Natural killer cell (primary cell): ENCODE measurements around the gene DEGS2. TPM values are rescaled to one million over a fixed set of nuclear protein-coding genes. Genes with fewer than 3 reads are reported as not detected.

Source experiments
- ATAC-seq, 3 donors: fragments of 150-1000 bp in 2 of 3; fragments of 200-7000 bp in 1 of 3; cut with Tn5 transposase; 1 replicate in 1 of 3; 2 replicates in 2 of 3; pipeline ENCODE4 v1.10.0; 2021; ENCODE audit warnings: mild to moderate bottlenecking in 2 of 3, moderate library complexity in 2 of 3
- DNase-seq, 2 donors: peaks; one replicate each; pipeline versions ENCODE4 v3.0.0 to v3.0.0-alpha.2; 2013 to 2021; ENCODE audit warnings: mixed read lengths in 1 of 2
- H3K27ac ChIP-seq: one replicate; pipeline ENCODE4 v1.5.1; 2013; ENCODE audit warnings: mild to moderate bottlenecking, low read length
- H3K27me3 ChIP-seq: one replicate; pipeline ENCODE4 v1.6.1; 2013; ENCODE audit warnings: low read length; ENCODE audit not compliant: control insufficient read depth, insufficient read depth
- H3K36me3 ChIP-seq: one replicate; pipeline ENCODE4 v1.6.1; 2013; ENCODE audit warnings: low read length; ENCODE audit not compliant: control insufficient read depth, insufficient read depth
- H3K4me1 ChIP-seq: one replicate; pipeline ENCODE4 v1.6.1; 2013; ENCODE audit warnings: low read length; ENCODE audit not compliant: control insufficient read depth, insufficient read depth
- H3K4me3 ChIP-seq: one replicate; pipeline ENCODE4 v1.5.1; 2013; ENCODE audit warnings: low read length
- H3K9me3 ChIP-seq: one replicate; pipeline ENCODE4 v1.6.1; 2013; ENCODE audit warnings: low read length; ENCODE audit not compliant: control insufficient read depth, insufficient read depth
- H3K27ac Mint-ChIP-seq, 2 donors: one replicate each; pipeline ENCODE4 v1.8.0; 2022; ENCODE audit warnings: mild to moderate bottlenecking in 2 of 2, mixed read lengths in 2 of 2, moderate library complexity in 1 of 2
- H3K27me3 Mint-ChIP-seq, 2 donors: one replicate each; pipeline ENCODE4 v1.8.0; 2022; ENCODE audit warnings: low read depth in 2 of 2, mixed read lengths in 2 of 2
- H3K36me3 Mint-ChIP-seq: one replicate; pipeline ENCODE4 v1.8.0; 2022; ENCODE audit warnings: mixed read lengths
- H3K4me1 Mint-ChIP-seq, 2 donors: one replicate each; pipeline ENCODE4 v1.8.0; 2022; ENCODE audit warnings: mixed read lengths in 2 of 2
- H3K4me3 Mint-ChIP-seq: one replicate; pipeline ENCODE4 v1.8.0; 2022; ENCODE audit warnings: mild to moderate bottlenecking, moderate library complexity, mixed read lengths
- H3K9me3 Mint-ChIP-seq, 2 donors: one replicate each; pipeline ENCODE4 v1.8.0; 2022; ENCODE audit warnings: mixed read lengths in 2 of 2
- CTCF ChIP-seq: fragments of 200-600 bp; IDR thresholded peaks from one replicate; pipeline ENCODE4 v1.8.0; 2022; ENCODE audit warnings: antibody characterized with exemption
- WGBS: methylation state at CpG from one replicate; pipeline ENCODE4 v1.1.7; 2013; ENCODE audit warnings: missing lambda C conversion rate; ENCODE audit not compliant: insufficient coverage; 5-methylcytosine and 5-hydroxymethylcytosine counted together
- intact Hi-C: fragments of 100-400 bp; cut with micrococcal nuclease; formaldehyde crosslinking; loops from one replicate; pipeline ENCODE4 v1.14.2; 2022
- total RNA-seq, 4 donors: library from RNA; stranded (reverse); fragments of 120-200 nt in 1 of 4; gene quantifications; one replicate each; pipeline versions ENCODE4 v1.2.3 to v1.2.4, GENCODE V29; 2013 to 2022

The DEGS2 gene
- total RNA-seq, 3 donors from 2014 or later (not counting 1 experiment from before 2014, with no cell fraction given) = 0.60 to 7.1 (median 4.4) TPM

DNA sequence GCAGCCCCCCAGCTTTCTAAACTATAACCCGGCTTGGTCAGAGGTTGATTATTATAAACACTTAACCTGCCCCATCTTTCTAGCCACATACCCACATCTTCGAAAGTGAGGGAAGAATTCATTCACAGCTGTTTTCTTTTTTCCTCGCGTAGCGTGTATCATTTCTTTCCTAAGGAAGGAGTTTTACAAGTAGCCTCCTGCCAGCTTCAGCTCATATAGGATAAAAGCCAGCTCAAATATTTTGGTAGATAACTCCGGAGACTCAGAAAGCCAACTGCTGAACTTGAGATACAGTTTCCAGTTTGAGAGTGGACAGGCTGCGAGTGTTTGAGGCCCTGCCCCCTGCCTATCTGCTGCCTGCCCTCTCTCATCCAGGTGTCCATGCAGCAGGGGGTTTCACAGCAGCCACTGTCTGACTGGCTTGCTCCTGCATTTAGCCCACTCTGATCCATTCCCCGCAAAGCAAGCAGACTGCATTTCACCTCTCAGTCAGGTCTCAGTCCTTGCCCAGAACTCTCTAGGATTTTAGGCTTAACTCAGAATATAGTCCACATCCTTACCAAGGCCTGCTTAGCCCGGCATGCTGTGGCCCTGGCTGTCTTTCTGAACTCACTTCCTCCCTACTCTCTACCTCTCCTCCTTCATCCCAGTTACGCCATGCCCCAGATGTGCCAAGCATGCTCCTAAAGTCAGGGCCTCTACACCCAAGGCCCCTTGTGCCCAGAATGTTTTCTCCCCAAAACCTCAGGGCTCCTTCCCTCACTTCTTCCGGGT, 47.3 kb downstream of the DEGS2 start:
- Histone ChIP-seq H3K4me3 (no peak overlapping the region), H3K36me3 (peaks cover 78% of the 10 kb centered on the region), H3K27me3 (no peaks in the 10 kb centered on the region), H3K27ac (no peak overlapping the region), H3K9me3 (no peaks in the 10 kb centered on the region), H3K4me1 (peaks cover 50% of the 10 kb centered on the region)
- no peak for DNase-seq
- Mint-ChIP-seq H3K27ac (peak overlapping the region; percentile 81 to 93), H3K27me3 (no peaks in the 10 kb centered on the region), H3K4me3 (no peak overlapping the region), H3K4me1 (peaks cover 58 to 77% of the 10 kb centered on the region in 2 donors), H3K9me3 (no peaks in the 10 kb centered on the region), H3K36me3 (peaks cover 14% of the 10 kb centered on the region)
- WGBS = 95% methylated on average over 11 of the region's 11 CpGs
- intact Hi-C loops = no loop called here
- ATAC-seq = no peak
- TF ChIP-seq CTCF = no peak

DNA sequence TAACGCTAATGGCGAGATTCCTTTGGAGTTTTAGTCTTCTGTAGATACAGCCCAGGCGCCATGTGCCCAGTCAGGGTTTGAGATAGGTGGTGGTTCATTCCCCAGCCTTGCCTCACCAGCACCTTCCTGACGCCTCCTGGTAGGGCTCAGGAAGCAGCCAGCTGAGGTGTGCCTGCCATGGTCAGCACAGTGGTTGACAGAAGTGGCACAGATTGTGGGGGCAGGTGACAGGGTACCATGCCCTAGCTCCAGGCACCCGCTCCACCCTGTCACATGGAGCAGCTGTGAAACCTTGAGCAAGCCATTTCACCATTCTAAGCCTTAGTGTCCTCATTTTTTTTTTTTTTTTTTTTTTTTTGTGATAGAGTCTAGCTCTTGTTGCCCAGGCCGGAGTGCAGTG, 48.6 kb downstream of the DEGS2 start:
- DNase-seq (no peak), ATAC-seq (no peak)
- Histone ChIP-seq H3K27ac (no peak overlapping the region), H3K4me3 (no peak overlapping the region), H3K9me3 (no peaks in the 10 kb centered on the region), H3K27me3 (no peaks in the 10 kb centered on the region), H3K4me1 (peaks cover 63% of the 10 kb centered on the region), H3K36me3 (peaks cover 77% of the 10 kb centered on the region)
- no peaks in the 10 kb centered on the region for H3K27me3 Mint-ChIP-seq
- no peaks in the 10 kb centered on the region for H3K9me3 Mint-ChIP-seq
- peaks cover 64 to 84% of the 10 kb centered on the region in 2 donors for H3K4me1 Mint-ChIP-seq
- H3K4me3 Mint-ChIP-seq = no peak overlapping the region
- H3K36me3 Mint-ChIP-seq = peaks cover 8% of the 10 kb centered on the region
- H3K27ac Mint-ChIP-seq = peak overlapping the region; percentile 81 to 93
- intact Hi-C loops = no loop called here
- WGBS = 57% methylated on average over 3 of the region's 6 CpGs
- TF ChIP-seq CTCF = no peak

DNA sequence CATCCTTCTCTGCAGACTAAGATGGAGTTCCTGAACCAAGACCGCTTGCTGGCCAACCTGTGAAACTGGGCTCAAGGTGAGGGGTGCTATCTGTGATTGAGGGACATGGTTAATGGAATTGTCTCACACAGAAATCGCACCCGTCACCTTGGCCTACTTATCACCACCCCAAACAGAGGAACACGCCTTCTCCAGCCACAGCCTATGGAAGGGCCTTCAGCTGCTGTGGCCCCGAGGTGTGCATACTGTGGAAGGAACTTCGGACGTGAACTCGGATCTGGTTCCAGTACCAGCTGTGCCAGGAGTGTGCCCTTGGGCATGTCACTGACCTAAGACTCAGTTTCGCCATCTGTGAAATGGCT, 49.9 kb downstream of the DEGS2 start:
- H3K27ac Mint-ChIP-seq = peak overlapping the region; percentile 87 to 93
- H3K4me3 ChIP-seq = no peak overlapping the region
- no peak for ATAC-seq
- intact Hi-C loops = no loop called here
- H3K27ac ChIP-seq = no peak overlapping the region
- no peak for DNase-seq
- H3K4me3 Mint-ChIP-seq = no peak overlapping the region
- peaks cover 75% of the 10 kb centered on the region for H3K4me1 ChIP-seq
- no peaks in the 10 kb centered on the region for H3K27me3 ChIP-seq
- 87% methylated on average over 7 of the region's 9 CpGs for WGBS
- H3K9me3 Mint-ChIP-seq = no peaks in the 10 kb centered on the region
- peaks cover 75 to 89% of the 10 kb centered on the region in 2 donors for H3K4me1 Mint-ChIP-seq
- H3K9me3 ChIP-seq = no peaks in the 10 kb centered on the region
- peaks cover 75% of the 10 kb centered on the region for H3K36me3 ChIP-seq
- no peaks in the 10 kb centered on the region for H3K27me3 Mint-ChIP-seq
- peaks cover 8% of the 10 kb centered on the region for H3K36me3 Mint-ChIP-seq
- no peak for TF ChIP-seq CTCF
